ENCODE data around the gene RPS6KA3. TPM values are rescaled to one million over a fixed set of nuclear protein-coding genes. Genes with fewer than 3 reads are reported as not detected.
"Not testable (repeated sequence)": the region's sequence is repeated elsewhere in the genome, so short reads cannot be mapped to it uniquely, and the experiment has no call there.

The RPS6KA3 gene
- total RNA-seq, 1 donor from 2014 or later, result 84.6 TPM

DNA sequence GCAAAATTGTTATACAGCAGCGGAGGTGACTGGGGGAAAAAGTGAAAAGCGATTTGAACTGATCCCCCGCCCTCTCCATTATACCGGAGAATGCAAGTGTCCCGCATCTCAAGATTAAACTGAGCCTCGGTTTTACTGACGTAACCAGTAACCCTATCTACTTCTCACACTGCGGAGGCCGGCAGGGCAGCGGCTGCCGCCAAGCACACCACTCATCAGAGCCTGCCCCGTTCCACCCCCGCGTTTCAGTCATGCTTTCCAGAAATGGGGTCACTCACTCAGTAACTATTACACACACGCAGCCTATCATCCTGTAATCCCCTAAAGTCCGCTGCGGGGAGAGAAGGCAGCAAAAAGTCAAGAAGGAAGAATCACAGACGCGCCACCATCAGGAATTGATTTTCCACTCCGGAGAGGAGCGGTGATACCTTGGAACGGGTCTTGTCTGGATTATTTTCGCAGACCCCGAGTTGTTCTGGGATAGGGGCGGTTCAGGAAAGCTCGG lies 1.4 kb downstream of the RPS6KA3 start:
- peak; percentile 65 for DNase-seq

DNA sequence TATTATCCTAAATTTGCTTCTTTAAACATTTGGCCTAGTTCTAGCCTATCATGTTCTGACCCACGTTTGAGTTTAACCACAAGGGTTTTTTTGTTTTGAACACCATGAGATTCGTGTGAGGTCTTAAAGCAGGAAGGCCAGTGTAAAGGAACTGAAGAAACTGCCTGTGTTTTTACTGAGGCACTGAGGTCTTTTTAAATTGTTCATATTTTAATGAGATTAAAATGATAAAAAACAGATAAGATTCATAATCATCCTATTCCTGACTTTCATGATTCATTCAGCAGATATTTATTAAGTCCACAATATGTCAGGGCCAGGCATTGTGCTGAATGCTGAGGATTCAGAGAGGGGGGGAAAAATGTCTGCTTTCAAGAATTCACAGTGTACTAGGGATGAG lies 3.2 kb downstream of the RPS6KA3 start:
- DNase-seq, result no peak

DNA sequence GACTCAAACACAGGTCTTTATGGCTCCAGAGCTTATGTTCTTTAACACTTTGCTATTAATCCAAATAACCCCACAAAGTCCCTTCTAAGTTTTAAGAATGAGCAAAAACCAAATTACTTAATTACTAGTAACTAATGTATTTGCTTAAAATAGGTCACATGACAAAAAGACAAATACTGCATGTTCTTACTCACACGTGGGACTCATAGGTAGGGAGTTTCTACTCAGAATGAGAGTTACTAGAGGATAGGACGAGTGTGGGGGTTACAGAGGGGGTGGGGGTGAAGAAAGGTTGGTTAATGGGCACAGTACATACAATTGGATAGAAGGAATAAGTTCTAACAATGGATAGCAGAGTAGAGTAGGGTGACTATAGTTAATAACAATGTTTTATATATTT lies 5.8 kb downstream of the RPS6KA3 start:
- DNase-seq, result no peak

DNA sequence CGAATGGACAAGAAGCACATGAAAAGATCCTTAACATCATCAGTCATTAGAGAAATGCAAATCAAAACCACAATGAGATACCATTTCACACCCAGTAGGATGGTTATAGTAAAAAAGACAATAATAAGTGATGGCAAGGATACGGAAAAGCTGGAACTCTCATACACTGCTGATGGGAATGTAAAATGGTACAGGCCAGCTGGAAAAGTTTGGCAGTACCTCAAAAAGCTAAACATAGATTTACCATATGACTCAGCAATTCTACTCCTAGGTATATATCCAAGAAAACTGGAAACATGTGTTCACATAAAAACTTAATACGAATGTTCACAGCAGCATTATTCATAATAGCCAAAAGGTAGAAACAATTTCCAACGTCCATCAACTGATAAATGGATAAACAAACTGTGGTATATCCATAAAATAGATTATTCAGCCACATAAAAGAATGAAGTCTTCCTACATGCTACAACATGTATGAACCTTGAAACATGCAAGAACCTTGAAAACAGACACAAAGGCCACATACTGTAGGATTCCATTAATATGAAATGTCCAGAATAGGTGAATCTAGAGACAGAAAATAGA lies 11.9 kb downstream of the RPS6KA3 start:
- DNase-seq, result no peak

DNA sequence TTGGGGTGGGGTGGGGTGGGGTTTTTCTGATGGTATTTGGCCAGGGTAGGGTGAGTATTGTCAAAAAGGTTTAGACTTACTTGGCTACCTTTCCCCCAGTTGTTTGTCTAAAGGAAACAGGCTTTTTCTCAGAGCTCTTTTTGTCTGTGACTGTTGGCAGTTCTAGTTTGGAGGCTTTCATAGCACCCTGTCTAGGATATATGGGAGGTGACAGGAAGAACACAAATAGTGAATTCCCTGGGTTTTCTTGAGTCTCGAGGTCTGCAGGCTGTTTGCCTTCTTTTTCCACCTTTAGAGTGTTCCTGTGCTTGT lies 13.5 kb downstream of the RPS6KA3 start:
- no peak for DNase-seq

DNA sequence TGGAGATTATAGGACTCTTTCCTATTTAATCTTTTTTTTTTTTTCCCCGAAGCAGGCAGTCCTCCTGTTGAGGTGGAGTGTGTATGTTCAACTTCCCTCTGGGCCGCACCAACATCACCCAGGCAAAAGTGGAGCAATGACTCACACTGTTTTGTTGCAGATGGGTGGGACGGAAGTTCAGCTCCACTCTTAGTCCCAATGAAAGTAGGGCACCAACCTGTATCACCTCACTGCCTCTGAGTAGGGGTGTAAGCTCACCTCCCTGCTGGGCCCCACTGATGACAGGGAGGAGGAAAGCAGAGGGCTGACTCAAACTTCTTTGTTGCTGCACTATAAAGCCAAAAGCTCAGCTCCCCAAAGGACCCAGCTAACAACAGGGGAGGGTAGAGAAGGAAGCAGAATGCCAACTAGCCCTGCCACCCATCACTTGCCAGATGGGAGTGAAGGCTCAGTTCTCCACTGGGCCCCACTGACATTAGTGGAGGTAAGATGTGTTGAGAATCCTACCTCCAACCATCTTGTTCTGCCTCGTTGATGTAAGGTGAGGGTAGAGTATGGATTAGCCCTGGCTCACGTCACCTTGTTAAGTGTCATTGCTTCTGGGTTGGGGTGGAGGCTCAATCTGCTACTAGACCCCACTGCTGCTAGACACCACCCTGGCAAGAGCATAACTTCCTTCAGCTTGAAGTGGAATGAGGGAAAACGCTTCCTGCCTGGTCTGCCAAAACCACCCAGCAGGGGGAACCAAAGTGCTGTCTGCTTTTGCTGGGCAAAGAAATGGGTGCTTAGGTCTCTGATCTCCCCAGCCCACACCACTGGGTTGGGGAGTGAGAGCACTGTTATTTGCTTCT lies 14.1 kb downstream of the RPS6KA3 start:
- DNase-seq, result peak; percentile 4

DNA sequence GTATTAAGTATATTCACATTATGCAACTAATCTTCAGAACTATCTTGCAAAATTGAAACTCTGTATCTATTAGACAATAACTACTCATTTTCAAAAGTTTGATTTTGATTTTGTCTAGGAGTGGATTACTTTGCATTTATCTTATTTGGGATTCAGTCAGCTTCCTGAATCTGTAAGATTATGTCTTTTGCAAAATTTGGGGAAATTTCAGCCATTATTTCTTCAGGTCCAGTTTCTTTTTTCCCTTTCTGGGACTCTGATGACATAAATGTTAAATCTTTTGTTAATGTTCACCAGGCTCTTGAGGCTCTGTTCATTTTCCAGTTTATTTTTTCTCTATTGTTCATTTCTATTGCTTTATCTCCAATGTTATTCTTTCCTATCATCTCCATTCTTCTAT lies 15.0 kb downstream of the RPS6KA3 start:
- DNase-seq, result no peak

DNA sequence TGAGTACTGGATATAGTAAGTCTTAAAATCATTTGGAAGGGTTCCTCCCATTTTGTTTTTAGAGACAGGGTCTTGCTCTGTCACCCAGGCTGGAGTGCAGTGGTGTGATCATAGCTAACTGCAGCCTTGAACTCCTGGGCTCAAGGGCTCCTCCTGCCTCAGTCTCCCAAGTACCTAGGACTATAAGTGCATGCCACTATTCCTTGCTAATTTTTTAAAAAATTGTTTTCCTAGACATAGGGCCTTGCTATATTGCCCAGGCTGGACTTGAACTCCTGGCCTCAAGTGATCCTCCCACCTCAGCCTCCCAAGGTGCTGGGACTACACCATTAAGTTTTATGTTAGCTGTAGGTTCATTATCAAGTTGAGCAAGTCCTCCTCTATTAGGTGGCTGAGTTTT lies 16.6 kb downstream of the RPS6KA3 start:
- DNase-seq, result not testable (repeated sequence)

DNA sequence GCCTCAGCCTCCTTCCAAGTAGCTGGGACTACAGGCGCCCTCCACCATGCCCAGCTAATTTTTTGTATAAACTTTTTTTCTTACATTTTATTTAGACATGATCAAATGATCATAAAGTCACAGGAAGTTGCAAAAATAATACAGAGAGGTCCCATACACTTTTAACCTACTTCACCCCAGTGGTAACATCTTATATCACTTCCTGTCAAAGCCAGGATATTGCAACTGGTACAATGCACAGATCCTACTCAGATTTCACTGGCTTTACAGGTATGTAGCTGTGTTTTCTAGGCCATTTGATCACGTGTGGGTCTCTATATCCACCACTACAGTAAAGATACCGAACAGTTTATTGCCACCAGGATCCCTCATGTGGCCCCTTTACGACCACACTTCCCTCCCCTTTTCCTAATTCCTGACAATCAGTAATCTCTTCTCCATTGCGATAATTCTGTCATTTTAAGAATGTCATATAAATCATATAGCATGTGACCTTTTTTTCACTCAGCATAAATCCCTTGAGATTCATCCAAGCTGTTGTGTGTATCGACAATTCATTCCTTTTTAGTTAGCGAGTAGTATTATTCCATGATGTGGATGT lies 18.0 kb downstream of the RPS6KA3 start:
- DNase-seq, result no peak

DNA sequence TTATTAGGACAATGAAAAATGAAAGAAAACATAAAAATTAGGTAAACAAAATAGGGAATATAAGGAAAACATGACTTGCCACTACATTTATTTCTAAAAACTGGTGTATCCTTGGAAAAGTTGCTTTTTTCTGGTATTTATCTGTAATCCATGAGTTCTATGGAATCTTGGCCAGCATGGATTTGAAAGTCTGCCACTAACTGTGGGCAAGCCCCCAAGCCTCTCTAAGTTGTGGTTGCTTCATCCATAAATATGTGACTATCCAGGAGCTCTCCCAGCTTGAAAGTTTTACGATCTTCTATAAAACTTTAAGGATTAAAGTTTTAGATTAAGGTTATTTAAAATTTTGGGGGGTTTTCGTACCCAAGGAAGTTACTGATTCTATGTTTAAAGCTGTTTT lies 21.8 kb downstream of the RPS6KA3 start:
- DNase-seq, result no peak

DNA sequence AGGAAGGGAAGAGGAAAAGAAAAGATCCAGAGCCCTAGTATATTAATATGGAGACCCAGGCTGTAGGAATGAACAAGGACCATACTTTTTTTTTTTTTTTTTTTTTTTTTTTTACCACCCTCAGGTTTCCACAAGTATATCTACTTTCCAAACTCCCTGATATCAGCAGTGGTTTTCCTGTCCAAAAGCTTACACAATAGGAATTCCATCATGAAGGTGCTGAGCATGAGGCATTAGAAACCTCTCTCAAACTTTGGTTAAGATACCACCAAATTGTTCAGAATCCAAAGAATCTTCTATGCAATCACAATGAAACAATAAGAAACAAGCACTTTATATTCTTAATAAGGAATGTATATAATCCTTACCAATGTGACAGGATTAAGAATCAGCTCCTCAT lies 26.5 kb downstream of the RPS6KA3 start:
- no peak for DNase-seq

DNA sequence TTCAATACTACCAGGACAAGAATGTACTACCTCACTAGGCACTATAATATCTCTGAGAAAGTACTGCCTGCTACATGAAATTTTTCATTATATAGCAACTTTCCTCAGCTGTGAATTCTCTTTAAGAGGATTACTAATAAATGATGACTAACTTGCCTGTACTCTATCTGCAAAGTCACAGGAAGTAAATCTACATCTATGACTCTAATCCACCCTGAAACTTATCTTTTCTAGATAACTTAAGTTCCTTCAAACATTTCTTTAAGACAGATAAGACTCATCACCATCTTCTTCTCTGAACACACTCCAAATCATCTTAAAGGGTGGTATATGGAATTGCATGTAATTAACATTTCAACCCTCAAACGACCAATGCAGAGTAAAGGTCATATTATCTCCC lies 28.8 kb downstream of the RPS6KA3 start:
- no peak for DNase-seq

DNA sequence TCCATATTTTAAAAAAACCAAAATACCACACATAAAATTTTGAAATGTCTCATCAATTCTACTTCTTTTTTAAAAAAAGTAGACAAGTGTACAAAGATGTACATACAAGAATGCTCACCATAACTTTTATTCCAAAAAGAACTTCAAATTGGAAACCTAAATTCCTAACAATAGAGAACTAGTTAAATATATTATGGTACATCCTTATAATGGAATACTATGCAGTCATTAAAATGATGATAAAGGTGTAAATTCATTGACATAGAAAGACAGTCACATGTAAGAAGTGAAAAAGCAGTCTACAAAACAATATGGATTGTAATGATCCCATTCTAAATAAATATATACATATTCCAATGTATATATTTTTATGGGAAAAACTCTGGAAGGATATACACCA lies 31.0 kb downstream of the RPS6KA3 start:
- DNase-seq, result no peak

DNA sequence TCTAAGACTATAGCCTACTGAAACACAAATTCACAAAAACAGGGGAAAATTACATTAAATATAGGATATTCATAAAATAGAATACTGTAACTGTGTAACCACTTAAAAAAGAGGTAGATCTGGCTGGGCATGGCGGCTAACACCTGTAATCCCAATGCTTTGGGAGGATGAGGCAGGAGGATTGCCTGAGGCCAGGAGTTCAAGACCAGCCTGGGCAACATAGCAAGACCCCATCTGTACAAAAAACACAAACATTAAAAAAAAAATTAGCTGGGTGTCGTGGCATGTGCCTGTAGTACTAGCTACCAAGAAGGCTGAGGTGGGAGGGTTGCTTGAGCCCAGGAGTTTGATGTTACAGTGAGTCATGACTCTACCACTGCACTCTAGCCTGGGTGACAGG lies 33.4 kb downstream of the RPS6KA3 start:
- DNase-seq, result no peak

DNA sequence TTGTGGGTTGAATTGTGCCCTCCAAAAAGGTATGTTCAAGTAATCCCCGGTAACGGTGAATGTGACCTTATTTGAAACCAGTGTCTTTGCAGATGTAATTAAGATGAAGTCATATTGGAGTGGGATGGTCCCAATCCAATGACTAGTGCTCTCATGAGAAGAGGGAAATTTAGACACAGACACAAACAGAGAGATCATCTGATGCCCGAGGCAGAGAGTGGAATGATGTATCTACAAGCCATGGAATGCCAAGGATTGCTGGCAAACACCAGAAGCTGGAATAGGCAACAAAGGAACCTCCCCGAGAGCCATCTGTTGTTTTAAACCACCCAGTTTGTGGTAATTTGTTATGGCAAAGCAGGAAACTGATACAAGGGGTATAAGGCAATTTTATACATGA lies 35.1 kb downstream of the RPS6KA3 start:
- no peak for DNase-seq

DNA sequence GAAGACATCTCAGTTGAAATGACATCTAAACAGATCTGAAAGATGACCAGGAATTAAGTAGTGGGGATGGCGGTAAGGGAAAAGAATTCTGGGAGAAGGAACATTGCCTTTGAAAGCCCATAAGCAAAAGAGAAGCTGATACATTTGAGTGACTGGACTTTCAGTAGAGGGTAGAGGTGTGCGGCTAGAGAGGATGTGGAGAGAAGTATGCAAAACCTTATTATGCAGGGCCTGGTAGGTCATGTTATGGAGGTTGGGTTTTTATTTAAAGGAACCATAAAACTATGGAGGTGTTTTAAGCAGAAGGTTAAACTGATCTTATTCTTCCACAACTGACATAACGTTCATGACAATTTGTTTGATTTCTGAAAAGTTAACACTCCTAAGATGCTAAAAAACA lies 36.3 kb downstream of the RPS6KA3 start:
- DNase-seq, result no peak

DNA sequence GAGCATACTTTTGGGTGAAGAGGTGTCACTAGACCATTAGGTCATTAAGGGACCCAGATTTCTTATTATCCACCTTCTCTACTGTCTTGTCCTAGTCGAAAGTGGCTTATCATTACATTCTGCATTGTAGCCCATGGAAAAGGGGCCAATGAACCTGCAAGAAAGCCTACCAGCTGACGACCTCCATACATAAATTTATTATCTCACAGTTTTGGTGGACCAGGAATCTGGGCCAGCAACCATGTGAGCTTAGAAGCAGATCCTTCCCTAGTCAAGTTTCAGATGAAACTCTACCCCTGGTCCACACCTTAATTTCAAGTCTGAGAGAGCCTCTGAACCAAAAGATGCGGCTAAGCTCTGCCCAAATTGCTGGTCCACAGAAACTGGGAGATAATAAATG lies 37.6 kb downstream of the RPS6KA3 start:
- no peak for DNase-seq

DNA sequence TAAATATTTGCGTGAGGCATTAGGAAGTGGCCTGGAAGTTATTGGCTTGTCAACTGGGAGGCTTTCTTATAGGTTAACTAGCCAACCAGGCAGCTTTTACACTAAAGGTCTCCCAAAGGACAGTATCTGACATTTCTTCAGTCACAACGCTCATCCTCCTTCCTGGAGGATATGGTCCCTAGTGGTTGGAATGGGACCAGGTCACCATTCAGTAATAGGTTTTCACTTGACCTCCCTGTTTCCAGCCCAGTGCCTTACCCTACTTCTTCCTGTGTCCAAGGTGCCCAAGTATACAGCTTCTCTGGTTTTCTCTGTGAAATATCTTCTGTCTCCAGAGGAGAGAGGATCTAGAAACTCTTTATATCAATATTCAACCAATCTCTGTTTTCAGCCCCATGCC lies 38.5 kb downstream of the RPS6KA3 start:
- DNase-seq, result no peak

DNA sequence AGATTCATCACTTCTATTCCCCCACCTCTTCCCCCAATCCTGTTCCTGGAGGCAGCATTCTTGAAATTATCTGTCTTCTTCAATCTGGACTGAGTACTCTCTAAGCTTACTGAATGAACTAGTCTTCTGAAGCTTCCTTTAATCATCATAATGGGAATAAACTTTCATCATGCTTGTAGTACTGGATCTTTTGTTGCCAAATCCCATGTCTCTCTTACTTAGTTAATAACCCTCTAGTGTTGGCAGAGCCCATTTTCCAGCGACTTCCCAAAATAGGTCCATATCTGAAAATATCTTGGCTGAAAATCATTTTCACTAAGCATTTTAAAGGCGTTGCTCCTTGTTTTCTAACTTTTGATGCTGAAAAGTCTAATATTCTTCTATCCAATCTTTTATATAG lies 39.6 kb downstream of the RPS6KA3 start:
- no peak for DNase-seq

DNA sequence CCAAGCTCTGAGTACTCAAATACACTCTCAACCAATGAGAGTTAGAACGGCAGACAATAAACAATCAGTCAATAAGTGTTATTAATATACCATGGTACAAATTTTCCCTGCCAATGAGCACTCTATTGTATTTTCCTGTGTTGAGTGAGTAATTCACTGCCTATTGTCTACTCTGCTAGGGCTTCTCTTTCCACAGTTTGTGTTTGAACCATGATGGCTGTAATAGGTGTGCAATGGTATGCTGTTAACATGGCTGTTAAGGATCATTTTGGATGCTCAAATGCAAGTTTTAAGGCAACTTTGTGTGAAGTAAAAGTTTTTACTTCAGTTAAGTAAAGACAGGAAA lies 41.2 kb downstream of the RPS6KA3 start:
- no peak for DNase-seq

DNA sequence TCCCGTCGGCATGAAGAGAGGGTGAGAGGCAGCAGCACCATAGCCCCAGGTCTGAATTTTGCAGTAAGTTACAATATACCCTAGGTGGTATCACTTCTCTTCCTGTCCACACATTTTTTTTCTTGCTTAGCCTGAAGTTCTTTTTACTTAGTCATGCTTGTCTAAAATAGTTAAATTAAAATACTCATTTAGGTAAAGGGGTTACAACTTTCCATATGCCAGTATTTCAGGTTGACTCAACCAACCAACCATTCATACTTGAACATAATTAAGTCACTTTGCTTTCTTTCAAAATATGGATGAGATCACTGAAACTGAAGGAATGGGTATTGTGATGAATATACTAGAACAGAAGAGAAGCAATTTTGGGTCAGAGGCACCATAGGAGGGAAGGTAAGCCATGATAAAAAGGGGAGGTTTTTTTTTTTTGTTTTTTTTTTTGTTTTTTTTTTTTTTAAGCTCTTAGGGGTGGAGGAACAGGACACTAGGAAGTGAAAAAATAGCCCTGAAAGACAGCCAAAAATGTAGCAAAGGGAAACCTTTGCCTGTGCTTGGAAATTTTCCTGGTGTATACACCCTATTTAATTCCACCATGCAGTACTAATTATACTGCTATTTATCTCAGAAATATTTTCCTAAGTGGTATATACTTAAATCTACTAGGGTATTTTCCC lies 41.8 kb downstream of the RPS6KA3 start:
- no peak for DNase-seq

DNA sequence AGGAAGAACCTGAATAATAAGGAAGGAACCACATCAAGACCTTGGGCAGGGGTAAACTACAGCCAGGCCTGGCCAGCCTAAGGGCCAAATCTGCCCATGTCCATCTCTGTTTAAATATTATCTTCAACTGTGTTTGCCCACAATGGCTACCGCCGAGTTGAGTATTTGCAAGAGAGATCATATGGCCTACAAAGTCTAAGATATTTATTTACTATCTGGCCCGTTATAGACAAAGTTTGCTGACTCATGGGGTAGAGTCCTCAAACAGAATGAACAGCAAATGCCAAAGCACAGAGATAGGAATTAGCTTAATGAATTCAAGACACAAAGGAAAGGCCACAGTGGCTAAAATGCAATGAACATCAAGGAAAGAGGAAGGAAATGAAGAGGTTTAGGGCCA lies 44.8 kb downstream of the RPS6KA3 start:
- no peak for DNase-seq

DNA sequence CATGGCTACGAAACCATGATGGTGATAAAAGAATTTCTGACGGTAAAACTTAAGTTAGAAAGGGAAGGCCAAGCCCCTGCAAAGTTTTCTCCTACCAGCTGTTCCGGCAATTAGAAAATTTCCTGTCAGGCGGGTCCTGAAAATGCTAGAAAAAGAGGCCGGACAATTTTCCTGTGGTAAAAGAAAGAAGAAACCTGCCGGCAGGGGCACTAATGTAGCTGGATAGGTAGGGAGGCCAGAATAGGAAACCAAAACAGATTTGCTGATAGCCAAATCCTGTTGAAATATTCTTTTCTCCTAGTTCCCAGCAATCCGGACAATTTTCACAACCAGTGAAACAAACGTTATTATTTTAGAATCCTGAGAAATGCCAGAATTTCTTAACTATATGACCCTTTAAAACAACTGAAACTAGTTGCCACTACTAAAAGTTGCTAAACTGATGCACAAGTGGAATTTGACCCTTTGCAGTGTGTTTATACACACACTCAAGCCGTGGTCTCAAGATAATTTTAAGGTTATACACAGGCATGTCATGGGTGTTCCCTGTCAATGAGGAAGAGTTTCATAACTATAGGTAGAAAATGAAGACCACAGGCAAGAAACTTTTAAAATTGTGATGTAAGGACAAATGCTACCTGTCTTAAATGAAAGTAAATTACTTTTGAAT lies 47.7 kb downstream of the RPS6KA3 start:
- DNase-seq, result no peak

Data from tongue (tissue), 2 donors.